Measurements from ENCODE around the gene DPPA3.

GRCh38 chr12:7678744-7679143 lies 32.5 kb upstream of the DPPA3 start:
- TF ChIP-seq CTCF (IDR thresholded peaks at IDR 0.05) (no peak), POLR2A (IDR thresholded peaks at IDR 0.05) (no peak)

Measured in thyroid gland (tissue), 4 donors.